ENCODE results near the gene OR5I1. TPM values are rescaled to one million over a fixed set of nuclear protein-coding genes. Genes with fewer than 3 reads are reported as not detected.

The OR5I1 gene
- total RNA-seq, 2 donors from 2014 or later = not detected

- TF ChIP-seq CTCF (IDR thresholded peaks at IDR 0.05) = no peak
- no peak for TF ChIP-seq POLR2A (IDR thresholded peaks at IDR 0.05)
- Histone ChIP-seq H3K9me3 (no peaks in the 10 kb centered on the region), H3K4me3 (no peak overlapping the region), H3K36me3 (replicated peaks in 1 of 2; ENCODE audit: insufficient read depth in 1 of 2, low read depth in 2 of 2) (no peaks in the 10 kb centered on the region), H3K27me3 (no peaks in the 10 kb centered on the region), H3K4me1 (no peaks in the 10 kb centered on the region), H3K27ac (no peak overlapping the region)
- ATAC-seq (no peak), DNase-seq (peak in 1 of 4 donors; percentile 7)
- intact Hi-C loops (cut with DNase I) = no loop called here
- 7 to 15% methylated on average over 4 of the region's 4 CpGs for WGBS, 2 donors
Observed at GRCh38 chr11:55956521-55956920, 20.3 kb upstream of the OR5I1 start.

- ATAC-seq (no peak), DNase-seq (no peak)
- Histone ChIP-seq H3K4me3 (no peak overlapping the region), H3K27me3 (no peaks in the 10 kb centered on the region), H3K27ac (no peak overlapping the region), H3K9me3 (no peaks in the 10 kb centered on the region), H3K4me1 (no peaks in the 10 kb centered on the region), H3K36me3 (replicated peaks in 1 of 2; ENCODE audit: insufficient read depth in 1 of 2, low read depth in 2 of 2) (no peaks in the 10 kb centered on the region)
- 55 to 69% methylated on average over 4 of the region's 4 CpGs for WGBS, 2 donors
- intact Hi-C loops (cut with DNase I) = no loop called here
- TF ChIP-seq CTCF (IDR thresholded peaks at IDR 0.05) = no peak
- TF ChIP-seq POLR2A (IDR thresholded peaks at IDR 0.05) = no peak
Observed at GRCh38 chr11:55949330-55949729, 13.1 kb upstream of the OR5I1 start.

GRCh38 chr11:55942785-55943392 is 6.7 kb upstream of the OR5I1 start:
- H3K9me3 ChIP-seq = no peaks in the 10 kb centered on the region
- DNase-seq (peak in 1 of 4 donors; percentile 14), ATAC-seq (peak; percentile 59)
- TF ChIP-seq CTCF (IDR thresholded peaks at IDR 0.05) (peak; percentile 11 to 67 (median 59)), POLR2A (IDR thresholded peaks at IDR 0.05) (no peak)
- no peak overlapping the region for H3K27ac ChIP-seq
- H3K36me3 ChIP-seq (replicated peaks in 1 of 2; ENCODE audit: insufficient read depth in 1 of 2, low read depth in 2 of 2) = no peaks in the 10 kb centered on the region
- H3K27me3 ChIP-seq = no peaks in the 10 kb centered on the region
- H3K4me3 ChIP-seq = no peak overlapping the region
- WGBS, 2 donors = 0 to 8% methylated on average over 3 of the region's 3 CpGs
- intact Hi-C loops (cut with DNase I) = loop anchor here (5.0 kb wide), 1 partner anchor 839 kb away; no protein-coding TSS in a partner anchor
- no peaks in the 10 kb centered on the region for H3K4me1 ChIP-seq

- WGBS, 2 donors = 49 to 70% methylated on average over 5 of the region's 5 CpGs
- no peak overlapping the region for H3K4me3 ChIP-seq
- no peaks in the 10 kb centered on the region for H3K27me3 ChIP-seq
- TF ChIP-seq CTCF (IDR thresholded peaks at IDR 0.05) (no peak), POLR2A (IDR thresholded peaks at IDR 0.05) (no peak)
- H3K9me3 ChIP-seq = no peaks in the 10 kb centered on the region
- H3K27ac ChIP-seq = no peak overlapping the region
- no peak for DNase-seq
- no peak for ATAC-seq
- H3K4me1 ChIP-seq = no peaks in the 10 kb centered on the region
- intact Hi-C loops (cut with DNase I) = no loop called here
- H3K36me3 ChIP-seq (replicated peaks in 1 of 2; ENCODE audit: insufficient read depth in 1 of 2, low read depth in 2 of 2) = no peaks in the 10 kb centered on the region
Observed at GRCh38 chr11:55920537-55920936, 15.7 kb downstream of the OR5I1 start.

- 33 to 38% methylated on average over 1 of the region's 1 CpG for WGBS, 2 donors
- Histone ChIP-seq H3K27me3 (no peaks in the 10 kb centered on the region), H3K4me3 (no peak within 1 kb of the TSS), H3K4me1 (no peaks in the 10 kb centered on the region), H3K27ac (no peak within 1 kb of the TSS), H3K9me3 (no peaks in the 10 kb centered on the region), H3K36me3 (replicated peaks in 1 of 2; ENCODE audit: insufficient read depth in 1 of 2, low read depth in 2 of 2) (no peaks in the 10 kb centered on the region)
- intact Hi-C loops (cut with DNase I) = no loop called here
- no peak for ATAC-seq
- no peak for DNase-seq
- TF ChIP-seq POLR2A (IDR thresholded peaks at IDR 0.05) = no peak
- no peak for TF ChIP-seq CTCF (IDR thresholded peaks at IDR 0.05)
Observed at GRCh38 chr11:55914482-55914881, 21.7 kb downstream of the OR5I1 start, which contains the start of gene OR5W2. TSS of gene OR5W2 (minus strand) at chr11:55914582. CDS start at chr11:55914582, 0 bp downstream.
